Activated T-helper 2 cell treated with anti-CD3 and anti-CD28 coated beads, Interferon-gamma antibody, Interleukin-2, Interleukin-4, amounts not matched to agents 10 μg/mL and 5 μg/mL and 100 μg/mL, durations not matched to agents 14 hours and 24 hours and 36 hours (primary cell): Measurements from ENCODE around the gene TSPYL1. TPM values are rescaled to one million over a fixed set of nuclear protein-coding genes. Genes with fewer than 3 reads are reported as not detected.

ENCODE experiments used
- DNase-seq: peaks from one replicate; pipeline ENCODE4 v3.0.0; 2021; ENCODE audit warnings: low spot score
- H3K27ac Mint-ChIP-seq: one replicate; pipeline ENCODE4 v1.8.0; 2021; ENCODE audit warnings: mixed read lengths
- H3K27me3 Mint-ChIP-seq: one replicate; pipeline ENCODE4 v1.8.0; 2021; ENCODE audit warnings: low read depth, mixed read lengths
- H3K36me3 Mint-ChIP-seq: one replicate; pipeline ENCODE4 v1.8.0; 2021; ENCODE audit warnings: low read depth, mixed read lengths
- H3K4me1 Mint-ChIP-seq: one replicate; pipeline ENCODE4 v1.8.0; 2021; ENCODE audit warnings: low read depth, mixed read lengths
- H3K4me3 Mint-ChIP-seq: one replicate; pipeline ENCODE4 v1.8.0; 2021; ENCODE audit warnings: low read depth, mild to moderate bottlenecking, moderate library complexity, mixed read lengths
- H3K9me3 Mint-ChIP-seq: one replicate; pipeline ENCODE4 v1.8.0; 2021; ENCODE audit warnings: mixed read lengths
- intact Hi-C: fragments of 100-400 bp; cut with micrococcal nuclease; formaldehyde crosslinking; loops from one replicate; pipeline ENCODE4 v1.15.1; 2023
- total RNA-seq: library from RNA; stranded (reverse); gene quantifications from 2 replicates; pipeline ENCODE4 v1.2.3, GENCODE V29; 2022

The TSPYL1 gene
- total RNA-seq, 1 donor from 2014 or later: 41.1 TPM

- no peaks in the 10 kb centered on the region for H3K36me3 Mint-ChIP-seq
- intact Hi-C loops: no loop called here
- DNase-seq: no peak
- H3K4me3 Mint-ChIP-seq: no peak overlapping the region
- peaks cover 1% of the 10 kb centered on the region for H3K4me1 Mint-ChIP-seq
- peaks cover 2% of the 10 kb centered on the region for H3K27me3 Mint-ChIP-seq
- H3K27ac Mint-ChIP-seq: no peak overlapping the region
- H3K9me3 Mint-ChIP-seq: no peaks in the 10 kb centered on the region
Measured at GRCh38 chr6:116313101-116313776, 33.5 kb upstream of the TSPYL1 start.

- no peak for DNase-seq
- Mint-ChIP-seq H3K27ac (no peak overlapping the region), H3K4me1 (peaks cover 1% of the 10 kb centered on the region), H3K9me3 (no peaks in the 10 kb centered on the region), H3K27me3 (peaks cover 2% of the 10 kb centered on the region), H3K36me3 (no peaks in the 10 kb centered on the region), H3K4me3 (no peak overlapping the region)
- intact Hi-C loops: no loop called here
Measured at GRCh38 chr6:116309657-116310056, 29.9 kb upstream of the TSPYL1 start.

- intact Hi-C loops: no loop called here
- Mint-ChIP-seq H3K27me3 (peaks cover 2% of the 10 kb centered on the region), H3K4me3 (no peak overlapping the region), H3K9me3 (no peaks in the 10 kb centered on the region), H3K36me3 (no peaks in the 10 kb centered on the region), H3K27ac (no peak overlapping the region), H3K4me1 (no peaks in the 10 kb centered on the region)
- no peak for DNase-seq
Measured at GRCh38 chr6:116309001-116309400, 29.3 kb upstream of the TSPYL1 start.

GRCh38 chr6:116307633-116308032, 27.9 kb upstream of the TSPYL1 start:
- Mint-ChIP-seq H3K4me1 (no peaks in the 10 kb centered on the region), H3K9me3 (no peaks in the 10 kb centered on the region), H3K36me3 (no peaks in the 10 kb centered on the region), H3K27me3 (peaks cover 2% of the 10 kb centered on the region), H3K4me3 (no peak overlapping the region), H3K27ac (no peak overlapping the region)
- intact Hi-C loops: no loop called here
- no peak for DNase-seq

GRCh38 chr6:116307001-116307400, 27.3 kb upstream of the TSPYL1 start:
- Mint-ChIP-seq H3K4me1 (no peaks in the 10 kb centered on the region), H3K27ac (no peak overlapping the region), H3K4me3 (no peak overlapping the region), H3K9me3 (no peaks in the 10 kb centered on the region), H3K27me3 (peaks cover 2% of the 10 kb centered on the region), H3K36me3 (no peaks in the 10 kb centered on the region)
- intact Hi-C loops: no loop called here
- DNase-seq: no peak

GRCh38 chr6:116304538-116305097, 24.9 kb upstream of the TSPYL1 start:
- no peaks in the 10 kb centered on the region for H3K27me3 Mint-ChIP-seq
- H3K4me1 Mint-ChIP-seq: no peaks in the 10 kb centered on the region
- H3K4me3 Mint-ChIP-seq: no peak overlapping the region
- DNase-seq: no peak
- intact Hi-C loops: no loop called here
- no peaks in the 10 kb centered on the region for H3K36me3 Mint-ChIP-seq
- no peaks in the 10 kb centered on the region for H3K9me3 Mint-ChIP-seq
- H3K27ac Mint-ChIP-seq: no peak overlapping the region

GRCh38 chr6:116301104-116301503, 21.4 kb upstream of the TSPYL1 start:
- Mint-ChIP-seq H3K27ac (no peak overlapping the region), H3K4me3 (no peak overlapping the region), H3K9me3 (peaks cover 4% of the 10 kb centered on the region), H3K36me3 (no peaks in the 10 kb centered on the region), H3K27me3 (peaks cover 7% of the 10 kb centered on the region), H3K4me1 (no peaks in the 10 kb centered on the region)
- DNase-seq: no peak
- intact Hi-C loops: no loop called here

- no peak overlapping the region for H3K27ac Mint-ChIP-seq
- no peaks in the 10 kb centered on the region for H3K36me3 Mint-ChIP-seq
- H3K27me3 Mint-ChIP-seq: peaks cover 7% of the 10 kb centered on the region
- H3K4me1 Mint-ChIP-seq: no peaks in the 10 kb centered on the region
- H3K9me3 Mint-ChIP-seq: peaks cover 4% of the 10 kb centered on the region
- intact Hi-C loops: no loop called here
- no peak overlapping the region for H3K4me3 Mint-ChIP-seq
- no peak for DNase-seq
Measured at GRCh38 chr6:116300566-116300965, 20.8 kb upstream of the TSPYL1 start.

- H3K36me3 Mint-ChIP-seq: no peaks in the 10 kb centered on the region
- intact Hi-C loops: no loop called here
- H3K9me3 Mint-ChIP-seq: peaks cover 4% of the 10 kb centered on the region
- no peak for DNase-seq
- no peaks in the 10 kb centered on the region for H3K4me1 Mint-ChIP-seq
- H3K4me3 Mint-ChIP-seq: no peak overlapping the region
- H3K27ac Mint-ChIP-seq: no peak overlapping the region
- peaks cover 13% of the 10 kb centered on the region for H3K27me3 Mint-ChIP-seq
Measured at GRCh38 chr6:116298973-116299372, 19.2 kb upstream of the TSPYL1 start.

- Mint-ChIP-seq H3K4me1 (no peaks in the 10 kb centered on the region), H3K27ac (no peak overlapping the region), H3K4me3 (no peak overlapping the region), H3K9me3 (peaks cover 4% of the 10 kb centered on the region), H3K27me3 (peaks cover 13% of the 10 kb centered on the region), H3K36me3 (no peaks in the 10 kb centered on the region)
- no peak for DNase-seq
- intact Hi-C loops: no loop called here
Measured at GRCh38 chr6:116298273-116298672, 18.5 kb upstream of the TSPYL1 start.

GRCh38 chr6:116292553-116292952, 12.8 kb upstream of the TSPYL1 start:
- Mint-ChIP-seq H3K4me3 (no peak overlapping the region), H3K36me3 (no peaks in the 10 kb centered on the region), H3K9me3 (no peaks in the 10 kb centered on the region), H3K27me3 (peaks cover 13% of the 10 kb centered on the region), H3K27ac (no peak overlapping the region), H3K4me1 (no peaks in the 10 kb centered on the region)
- no peak for DNase-seq
- intact Hi-C loops: no loop called here

- Mint-ChIP-seq H3K4me3 (no peak overlapping the region), H3K4me1 (no peaks in the 10 kb centered on the region), H3K36me3 (no peaks in the 10 kb centered on the region), H3K27me3 (peaks cover 10% of the 10 kb centered on the region), H3K9me3 (no peaks in the 10 kb centered on the region), H3K27ac (no peak overlapping the region)
- intact Hi-C loops: no loop called here
- no peak for DNase-seq
Measured at GRCh38 chr6:116291701-116292396, 12.1 kb upstream of the TSPYL1 start.

- no peaks in the 10 kb centered on the region for H3K36me3 Mint-ChIP-seq
- H3K4me3 Mint-ChIP-seq: no peak overlapping the region
- no peaks in the 10 kb centered on the region for H3K4me1 Mint-ChIP-seq
- peaks cover 6% of the 10 kb centered on the region for H3K27me3 Mint-ChIP-seq
- intact Hi-C loops: no loop called here
- no peak for DNase-seq
- H3K27ac Mint-ChIP-seq: no peak overlapping the region
- no peaks in the 10 kb centered on the region for H3K9me3 Mint-ChIP-seq
Measured at GRCh38 chr6:116290799-116291198, 11.1 kb upstream of the TSPYL1 start.
